HG02840 (cell line): ENCODE results near the gene RNASE12.

ENCODE experiments used
- ATAC-seq: cut with Tn5 transposase; IDR thresholded peaks from one replicate; pipeline ENCODE4 v1.9.1; 2021; ENCODE audit warnings: mild to moderate bottlenecking, moderate library complexity, moderate number of reproducible peaks; ENCODE audit not compliant: unreplicated experiment, low FRiP score

The RNASE12 gene

DNA sequence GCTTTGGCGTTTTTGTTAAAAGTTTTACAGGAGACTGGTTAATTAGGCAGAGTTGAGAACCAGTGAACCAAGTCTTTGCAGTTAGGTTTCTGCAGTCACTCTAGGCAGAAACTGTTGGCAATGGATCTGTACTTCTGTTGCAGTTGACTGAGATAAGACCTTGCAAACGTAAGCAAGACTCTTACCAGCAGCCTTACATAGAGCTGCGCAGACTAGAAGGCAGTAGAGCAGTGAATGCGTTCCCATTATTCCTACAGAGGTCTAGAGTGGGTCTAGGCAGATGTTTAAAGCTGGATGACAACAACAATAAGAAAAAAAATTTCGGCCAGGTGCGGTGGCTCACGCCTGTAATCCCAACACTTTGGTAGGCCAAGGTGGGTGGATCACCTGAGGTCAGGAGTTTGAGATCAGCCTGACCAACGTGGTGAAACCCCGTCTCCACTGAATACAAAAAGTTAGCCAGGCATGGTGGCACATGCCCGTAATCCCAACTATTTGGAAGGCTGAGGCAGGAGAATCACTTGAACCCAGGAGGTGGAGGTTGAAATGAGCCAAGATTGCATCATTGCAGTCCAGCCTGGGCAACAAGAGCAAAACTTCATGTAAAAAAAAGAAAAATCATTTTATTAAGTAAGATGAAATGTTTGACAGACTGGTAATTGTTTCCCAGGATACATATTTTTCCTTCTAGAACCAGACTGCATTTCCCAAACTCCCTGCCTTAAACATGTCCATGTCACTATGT lies 42.6 kb downstream of the RNASE12 start:
- ATAC-seq = no peak

DNA sequence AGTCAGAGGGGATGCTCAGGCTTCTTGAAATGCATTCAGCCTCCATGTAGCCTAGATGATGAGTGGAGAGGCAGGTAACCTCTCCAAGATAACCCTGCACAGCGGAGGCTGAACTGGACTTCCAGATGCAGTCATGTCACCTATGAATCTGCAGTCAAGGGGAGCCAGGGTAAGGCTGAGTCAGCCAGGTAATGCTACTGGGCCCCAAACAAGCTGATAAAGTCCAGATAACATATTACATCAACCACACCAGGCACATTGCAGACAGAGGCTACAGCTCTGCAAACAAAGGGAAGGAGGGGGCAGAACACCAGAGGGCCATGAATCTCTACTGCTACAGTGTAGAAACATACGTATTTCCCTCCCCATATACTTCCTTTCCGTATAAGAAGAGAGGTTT lies 44.3 kb downstream of the RNASE12 start:
- ATAC-seq = no peak
